RKO (cell line): Measurements from ENCODE around the gene SYNGR2.
A peak's percentile ranks its signal among the peaks of the same experiment; 100 is the strongest.
"Not testable (repeated sequence)": the region's sequence is repeated elsewhere in the genome, so short reads cannot be mapped to it uniquely, and the experiment has no call there.

Source experiments
- DNase-seq: peaks from one replicate; pipeline ENCODE4 v3.0.0-alpha.2; 2016; ENCODE audit warnings: low spot score

The SYNGR2 gene

GRCh38 chr17:78171591-78172248, 3.3 kb downstream of the SYNGR2 start:
- not testable (repeated sequence) for DNase-seq

GRCh38 chr17:78172249-78173051, 4.1 kb downstream of the SYNGR2 start:
- DNase-seq = no peak

- DNase-seq = no peak
These were observed 4.8 kb downstream of the SYNGR2 start for GRCh38 chr17:78173097-78173715.

GRCh38 chr17:78174346-78174869, 6.0 kb downstream of the SYNGR2 start:
- no peak for DNase-seq

GRCh38 chr17:78174870-78175642, 6.7 kb downstream of the SYNGR2 start:
- no peak for DNase-seq

- DNase-seq = no peak
These were observed 7.2 kb downstream of the SYNGR2 start for GRCh38 chr17:78175643-78175981.

- no peak for DNase-seq
These were observed 8.2 kb downstream of the SYNGR2 start for GRCh38 chr17:78176548-78177025.

GRCh38 chr17:78179372-78179771, 11.0 kb downstream of the SYNGR2 start:
- no peak for DNase-seq

GRCh38 chr17:78180083-78180482, 11.7 kb downstream of the SYNGR2 start:
- DNase-seq = no peak

GRCh38 chr17:78180508-78180907, 12.1 kb downstream of the SYNGR2 start:
- no peak for DNase-seq

- no peak for DNase-seq
These were observed 14.1 kb downstream of the SYNGR2 start for GRCh38 chr17:78182504-78182903.

GRCh38 chr17:78183916-78184315, 15.5 kb downstream of the SYNGR2 start:
- DNase-seq = no peak

- no peak for DNase-seq
These were observed 16.0 kb downstream of the SYNGR2 start for GRCh38 chr17:78184351-78184750.

GRCh38 chr17:78184868-78185267, 16.5 kb downstream of the SYNGR2 start:
- DNase-seq = no peak

- DNase-seq = peak; percentile 77
These were observed 17.8 kb downstream of the SYNGR2 start for GRCh38 chr17:78185981-78186691.

GRCh38 chr17:78186692-78187595, 18.6 kb downstream of the SYNGR2 start, which contains the start of the genes AFMID and TK1:
TSS of gene AFMID (plus strand) at chr17:78187362. CDS start at chr17:78187371, 9 bp downstream.
TSS of gene TK1 (minus strand) at chr17:78187052. CDS start at chr17:78186994, 58 bp downstream.
- peak; percentile 95 for DNase-seq

- DNase-seq = no peak
These were observed 28.3 kb downstream of the SYNGR2 start for GRCh38 chr17:78196716-78197115.

- no peak for DNase-seq
These were observed 28.9 kb downstream of the SYNGR2 start for GRCh38 chr17:78197147-78197832.

- DNase-seq = no peak
These were observed 32.1 kb downstream of the SYNGR2 start for GRCh38 chr17:78200451-78200850.
